Measurements from ENCODE around the gene ARHGAP35.

Gene ARHGAP35

GRCh38 chr19:46909356-46909755 lies 48.6 kb downstream of the ARHGAP35 start:
- H3K79me1 ChIP-seq (ENCODE audit: low read length) = peaks cover 4% of the 10 kb centered on the region

More at GRCh38 chr19:46909356-46909755, 48.6 kb downstream of the ARHGAP35 start:
- no peak overlapping the region for H3K4me2 ChIP-seq (ENCODE audit: low read length)
- H3K14ac ChIP-seq (ENCODE audit: low read length) = no peak overlapping the region
- H3K27ac ChIP-seq (ENCODE audit: low read depth, low read length) = no peak overlapping the region
- no peak overlapping the region for H3K9ac ChIP-seq (ENCODE audit: low read length)
- H3K18ac ChIP-seq (ENCODE audit: low read length) = no peak overlapping the region
- no peaks in the 10 kb centered on the region for H3K27me3 ChIP-seq (ENCODE audit: insufficient read depth, low read length)
- H2AFZ ChIP-seq (ENCODE audit: insufficient read depth, low read length, poor library complexity) = no peak overlapping the region
- no peaks in the 10 kb centered on the region for H3K36me3 ChIP-seq (ENCODE audit: control insufficient read depth in 1 of 2, insufficient read depth in 2 of 2, low read length in 2 of 2)
- H4K8ac ChIP-seq (ENCODE audit: low read depth, low read length) = no peak overlapping the region
- no peak overlapping the region for H2AK5ac ChIP-seq (ENCODE audit: low read length)
- H3K79me2 ChIP-seq (ENCODE audit: control insufficient read depth, insufficient read depth, low read length, poor library complexity) = peaks cover 4% of the 10 kb centered on the region
- H3K4me1 ChIP-seq (ENCODE audit: control insufficient read depth in 1 of 2, insufficient read depth in 2 of 2, low read length in 2 of 2) = peaks cover 10 to 14% of the 10 kb centered on the region in 2 experiments
- DNase-seq = no peak
- H4K12ac ChIP-seq (ENCODE audit: low read depth, low read length) = no peak overlapping the region
- H4K91ac ChIP-seq (ENCODE audit: low read depth, low read length) = no peak overlapping the region
- no peak overlapping the region for H2BK120ac ChIP-seq (ENCODE audit: insufficient read depth, low read length, poor library complexity)
- no peak overlapping the region for H2BK5ac ChIP-seq (ENCODE audit: low read depth, low read length, poor library complexity)
- H2BK12ac ChIP-seq (ENCODE audit: low read length) = no peak overlapping the region
- H3K4me3 ChIP-seq (ENCODE audit: low read depth, low read length) = no peak overlapping the region
- H3K4ac ChIP-seq (ENCODE audit: low read depth, low read length) = peak overlapping the region; percentile 2
- H3K9me3 ChIP-seq (ENCODE audit: insufficient read depth, low read depth, low read length) = no peaks in the 10 kb centered on the region
- no CpG with 5 or more reads among the region's 4 CpGs for WGBS (ENCODE audit: extremely low coverage, insufficient coverage, insufficient read length)
- H3K23ac ChIP-seq (ENCODE audit: low read length) = no peak overlapping the region

All from trophoblast cell (in vitro differentiated cells and primary cell).